NCI-H1694 (cell line): ENCODE measurements around the gene TH.
A peak's percentile ranks its signal among the peaks of the same experiment; 100 is the strongest.

Experiments used
- DNase-seq: peaks from one replicate; lab custom pipeline; 2025; lab: John Stamatoyannopoulos, UW

The TH gene

DNA sequence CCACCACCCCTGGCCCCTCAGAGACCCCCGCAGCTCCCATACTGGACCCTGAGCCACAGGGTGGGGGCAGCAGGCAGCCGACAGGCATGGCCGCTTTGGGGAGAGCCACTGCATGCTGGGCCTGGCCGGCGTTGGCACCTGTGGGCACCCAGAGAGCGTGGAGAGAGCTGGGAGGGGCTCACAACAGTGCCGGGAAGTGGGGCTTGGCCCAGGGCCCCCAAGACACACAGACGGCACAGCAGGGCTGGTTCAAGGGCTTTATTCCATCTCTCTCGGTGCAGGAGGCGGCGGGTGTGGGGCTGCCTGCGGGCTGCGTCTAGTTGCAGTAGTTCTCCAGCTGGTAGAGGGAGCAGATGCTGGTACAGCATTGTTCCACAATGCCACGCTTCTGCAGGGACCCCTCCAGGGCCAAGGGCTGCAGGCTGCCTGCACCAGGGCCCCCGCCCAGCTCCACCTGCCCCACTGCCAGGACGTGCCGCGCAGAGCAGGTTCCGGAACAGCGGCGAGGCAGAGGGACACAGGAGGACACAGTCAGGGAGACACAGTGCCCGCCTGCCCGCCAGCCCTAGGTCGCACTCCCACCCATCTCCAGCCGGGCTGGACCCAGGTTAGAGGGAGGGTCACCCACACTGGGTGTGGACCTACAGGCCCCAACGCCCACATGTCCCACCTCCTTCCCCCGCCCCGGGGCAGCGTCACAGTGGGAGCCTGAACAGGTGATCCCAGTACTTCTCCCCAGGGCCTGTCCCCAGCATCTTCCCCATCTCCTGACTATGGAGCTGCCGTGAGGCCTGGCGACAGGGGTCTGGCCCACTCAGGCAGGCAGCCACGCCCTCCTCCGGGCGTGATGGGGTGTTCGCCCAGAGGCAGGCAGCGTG is 11.8 kb downstream of the TH start:
- DNase-seq = no peak

GRCh38 chr11:2158966-2159365 is 12.6 kb downstream of the TH start:
- no peak for DNase-seq

GRCh38 chr11:2158296-2158737 is 13.3 kb downstream of the TH start:
- DNase-seq = no peak

- no peak for DNase-seq
Measured at GRCh38 chr11:2157294-2158040, 14.1 kb downstream of the TH start.

GRCh38 chr11:2156416-2157182 is 15.0 kb downstream of the TH start:
- no peak for DNase-seq

DNA sequence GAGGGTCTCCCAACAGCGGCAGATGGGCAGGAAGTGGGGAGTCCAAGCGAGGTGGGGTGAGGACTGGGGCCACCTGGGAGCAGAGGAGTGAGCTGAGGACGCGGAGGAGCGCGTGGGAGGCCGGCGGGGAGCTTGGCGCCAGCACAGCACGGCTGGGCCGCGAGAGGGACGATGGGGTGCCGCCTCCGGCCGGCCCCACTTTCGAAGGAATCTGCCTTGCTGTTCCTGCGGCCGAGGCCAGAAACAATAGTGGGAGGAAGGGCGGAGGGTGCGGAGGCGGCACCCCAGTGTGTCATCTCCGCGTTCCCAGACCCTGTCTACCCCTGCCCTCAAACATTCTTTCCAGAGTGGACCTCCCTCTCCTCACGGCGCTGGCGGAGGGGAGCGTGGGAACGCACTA is 16.1 kb downstream of the TH start:
- DNase-seq = no peak

DNA sequence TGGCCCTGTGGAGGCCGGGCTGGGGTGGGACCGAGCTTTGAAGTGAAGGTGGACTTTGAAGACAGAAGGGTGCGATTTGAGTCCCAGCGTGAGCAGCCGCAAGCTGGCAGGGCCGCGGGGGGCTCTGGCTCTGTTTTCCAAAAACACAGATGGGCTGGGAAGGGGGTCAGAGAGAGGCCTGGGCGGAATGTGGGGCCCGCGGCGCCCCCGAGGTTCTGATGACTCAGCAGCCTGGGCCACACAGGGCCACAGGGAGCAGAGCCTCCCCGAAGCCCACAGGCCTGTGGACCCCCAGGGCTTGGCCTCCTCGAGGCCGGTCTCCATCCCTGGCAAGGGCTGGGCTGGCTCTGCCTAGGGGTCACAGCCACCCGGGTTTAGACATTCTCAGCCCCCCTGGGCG is 16.7 kb downstream of the TH start:
- DNase-seq = no peak

DNA sequence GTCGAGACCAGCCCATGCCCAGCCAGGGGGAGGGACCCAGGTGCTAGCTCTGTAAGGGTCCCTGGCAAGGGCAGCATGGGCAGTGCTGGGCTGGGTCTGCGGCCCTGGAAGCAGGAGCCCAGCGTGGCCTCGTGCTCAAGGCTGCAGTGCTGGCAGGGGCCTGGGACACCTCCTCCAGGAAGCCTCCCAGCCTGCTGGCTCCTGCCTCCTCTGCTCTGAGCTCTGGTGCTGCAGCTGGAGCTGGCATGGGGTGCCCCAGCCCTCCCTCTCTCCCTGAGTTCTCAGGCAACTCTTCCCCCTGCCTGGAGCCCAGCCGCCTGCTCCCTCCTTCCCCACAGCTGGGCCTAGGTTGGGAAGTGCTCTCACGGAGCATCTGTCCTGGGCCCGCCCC is 17.4 kb downstream of the TH start:
- DNase-seq = no peak

- no peak for DNase-seq
Measured at GRCh38 chr11:2153581-2154194, 17.9 kb downstream of the TH start.

- DNase-seq = peak; percentile 57
Measured at GRCh38 chr11:2151500-2152257, 19.9 kb downstream of the TH start.

DNA sequence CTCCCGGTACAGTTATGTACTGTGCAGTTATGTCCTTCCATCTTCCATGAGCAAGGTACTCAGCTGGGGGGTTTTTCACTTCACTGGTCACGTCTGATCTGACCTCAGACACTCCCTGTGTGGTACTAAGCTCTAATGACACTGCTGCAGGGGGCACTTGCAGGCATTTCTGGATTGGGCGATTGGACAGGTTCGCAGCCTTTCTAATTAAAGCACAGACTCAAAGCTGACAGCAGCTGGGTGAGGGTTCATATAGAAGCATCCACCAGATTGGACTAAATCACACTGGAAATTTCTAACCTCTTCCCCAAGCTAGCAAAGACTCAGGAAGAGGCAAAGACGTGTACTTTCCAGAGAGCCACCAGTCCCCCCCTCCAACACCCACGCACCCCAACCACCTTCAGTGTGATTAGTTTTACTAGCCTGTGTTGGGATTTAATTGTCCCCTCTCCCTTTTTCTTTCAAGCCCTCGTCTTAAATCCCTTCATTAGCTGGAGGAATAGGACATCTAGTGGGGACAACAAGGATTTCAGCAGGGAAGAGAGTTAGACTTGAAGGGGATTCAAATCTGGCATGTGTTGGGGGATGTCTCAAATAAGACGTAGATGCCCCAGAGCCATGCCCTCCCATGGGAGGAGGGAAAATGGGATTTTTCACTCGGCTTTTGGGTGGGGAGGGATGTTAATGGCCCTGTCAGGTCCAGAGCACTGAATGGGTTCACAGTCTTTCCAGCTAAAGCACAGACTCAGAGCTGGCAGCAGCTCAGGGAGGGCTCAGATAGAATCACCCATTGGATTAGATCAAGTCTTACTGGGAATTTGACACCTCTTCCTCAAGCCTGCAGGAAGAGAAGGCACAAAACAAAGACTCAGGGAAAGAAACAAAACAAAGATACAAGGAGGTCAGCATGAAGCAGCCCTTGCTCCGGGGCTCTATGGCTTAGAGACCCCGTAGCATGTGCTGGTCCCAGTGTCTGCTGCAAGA is 21.5 kb downstream of the TH start:
- DNase-seq = no peak

DNA sequence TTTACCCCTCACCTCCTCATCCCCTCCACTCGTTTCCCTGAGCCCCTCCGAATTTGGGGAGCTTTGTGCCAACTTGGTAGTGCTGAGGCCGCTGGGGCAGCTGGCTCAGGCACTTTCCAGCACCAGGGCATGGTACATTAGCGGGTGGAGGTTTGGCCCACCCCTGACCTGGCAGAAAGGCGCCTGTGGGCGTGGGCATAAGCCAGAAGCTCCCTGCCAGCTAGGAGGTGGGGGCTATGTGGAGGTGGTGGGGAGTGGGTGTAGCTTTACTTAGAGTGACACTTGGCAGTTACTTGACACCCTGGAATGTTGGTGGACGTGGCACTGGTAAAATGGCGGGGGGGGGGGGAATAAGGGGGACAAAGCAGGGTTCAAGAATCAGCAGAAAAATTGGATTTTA is 22.2 kb downstream of the TH start:
- DNase-seq = no peak

- no peak for DNase-seq
Measured at GRCh38 chr11:2148595-2148994, 23.0 kb downstream of the TH start.

DNA sequence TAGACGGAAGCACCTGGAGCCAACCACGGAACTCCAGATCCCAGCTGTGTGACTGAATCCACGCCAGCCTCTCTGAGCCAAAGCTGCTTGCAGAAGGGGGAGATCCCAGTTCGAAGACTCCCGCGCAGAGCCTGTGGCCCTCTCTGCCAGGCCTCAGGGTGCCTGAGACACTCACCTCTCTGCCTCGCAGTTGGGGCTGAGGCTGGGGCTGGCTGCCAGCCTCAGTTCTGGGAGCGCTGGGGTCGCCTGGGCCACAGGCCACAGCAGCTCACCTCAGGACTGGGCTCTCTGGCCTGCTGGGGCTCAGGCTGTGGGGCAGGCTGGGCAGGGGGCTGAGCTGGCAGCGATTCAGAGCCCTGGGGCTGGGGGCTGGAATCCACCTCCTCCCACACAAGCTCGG is 24.2 kb downstream of the TH start:
- no peak for DNase-seq

DNA sequence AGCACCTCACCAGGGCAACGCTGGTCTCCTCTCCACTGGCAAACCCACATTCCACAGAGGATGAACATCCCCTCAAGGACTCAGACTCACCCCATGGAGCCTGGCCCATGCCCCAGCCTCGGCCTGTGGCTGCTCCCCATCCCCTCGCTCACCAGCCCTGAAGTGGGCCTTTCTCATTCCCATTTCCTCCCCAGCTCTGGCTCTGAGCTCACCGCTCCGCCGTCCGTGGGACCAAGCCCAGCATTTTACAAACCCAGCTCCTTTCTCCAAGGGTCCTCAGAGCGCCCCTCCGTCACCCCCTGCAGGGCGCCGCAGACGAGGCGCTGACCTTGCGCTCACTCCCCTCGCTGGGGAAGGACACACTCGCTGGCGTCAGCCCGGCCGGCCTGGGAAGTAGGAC is 25.6 kb downstream of the TH start:
- no peak for DNase-seq

GRCh38 chr11:2144544-2145248 is 26.9 kb downstream of the TH start:
- no peak for DNase-seq

DNA sequence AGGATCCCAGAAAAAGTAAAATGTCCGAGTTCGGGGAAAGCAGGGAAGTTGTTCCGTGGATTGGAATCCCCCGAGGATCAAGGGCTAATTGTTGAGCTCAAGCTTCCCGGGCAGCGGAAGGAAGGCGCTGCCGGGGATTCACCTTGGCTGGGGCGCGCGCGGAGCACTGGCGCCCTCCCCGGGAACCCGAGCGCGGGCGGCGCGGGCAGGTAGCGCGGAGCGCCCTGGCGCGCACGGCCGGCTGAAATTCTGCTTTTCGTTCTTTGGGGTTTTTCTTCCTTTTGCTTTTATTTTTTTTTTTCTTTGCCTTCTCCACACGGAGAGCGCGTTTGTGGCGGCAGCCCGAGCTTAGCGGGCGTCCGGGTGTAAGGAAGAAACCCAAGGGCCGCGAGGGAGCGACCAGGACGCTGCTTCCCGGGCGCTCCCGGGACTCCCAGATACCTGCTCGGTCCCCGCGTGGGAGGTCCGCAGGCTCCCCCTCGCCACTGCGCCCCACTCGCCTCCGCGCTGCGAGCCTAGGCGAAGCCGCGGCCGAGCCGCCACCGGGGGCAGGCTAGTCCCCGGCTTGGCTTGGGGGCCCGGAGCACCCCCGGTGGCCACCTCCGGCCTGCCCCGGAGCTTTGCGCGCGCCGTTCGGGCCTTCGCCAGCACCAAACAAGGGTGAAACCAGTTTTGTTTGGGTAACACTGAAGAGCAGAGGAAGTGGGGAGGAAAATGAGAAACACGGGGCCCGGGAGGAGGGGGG is 27.6 kb downstream of the TH start:
- DNase-seq = no peak

DNA sequence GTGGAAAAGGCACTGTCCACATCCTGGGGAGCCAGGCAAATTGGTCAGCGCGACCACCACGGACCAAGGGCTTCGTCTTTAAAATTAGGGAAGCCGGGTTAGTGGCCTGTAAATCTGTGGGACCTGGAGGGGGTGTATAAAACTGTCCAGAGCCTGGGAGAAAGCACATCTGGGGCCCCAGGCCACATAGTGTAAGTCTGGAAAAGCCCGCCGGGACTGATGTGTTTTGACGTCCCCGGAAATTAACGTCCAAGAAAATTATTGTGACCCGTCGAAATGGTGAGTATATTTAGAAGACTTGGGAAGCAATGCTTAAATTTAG is 28.2 kb downstream of the TH start:
- no peak for DNase-seq

- no peak for DNase-seq
Measured at GRCh38 chr11:2142762-2143202, 28.8 kb downstream of the TH start.
